CD4-positive, alpha-beta T cell (primary cell): ENCODE results near the gene SEMA6D. TPM values are rescaled to one million over a fixed set of nuclear protein-coding genes. Genes with fewer than 3 reads are reported as not detected.

Experiments used
- ATAC-seq: fragments of 200-7000 bp; cut with Tn5 transposase; one replicate; pipeline ENCODE4 v1.10.0; 2022; ENCODE audit warnings: mild to moderate bottlenecking; ENCODE audit not compliant: poor library complexity
- CTCF ChIA-PET: fragments of 350-600 bp; sonication (Branson Sonifier 250); formaldehyde crosslinking; loops from one replicate; lab custom pipeline; 2021; ENCODE audit warnings: antibody characterized with exemption, inconsistent platforms; lab: Charles Lee
- POLR2A ChIA-PET: fragments of 350-600 bp; sonication (Branson Sonifier 250); formaldehyde crosslinking; loops from one replicate; lab custom pipeline; 2021; ENCODE audit warnings: antibody characterized with exemption, inconsistent platforms; lab: Charles Lee
- DNase-seq, 14 experiments: peaks; one replicate each; pipeline ENCODE4 v3.0.0-alpha.2; 2013 to 2020; ENCODE audit warnings: mixed read lengths in 2 of 14
- H3K27ac ChIP-seq, 2 donors: one replicate each; pipeline versions ENCODE4 v1.5.1 to v1.7.0; 2013; ENCODE audit warnings: low read length in 2 of 2, low read depth in 1 of 2, mild to moderate bottlenecking in 1 of 2
- H3K27me3 ChIP-seq, 2 experiments: 1 replicate in 1 of 2; 2 replicates in 1 of 2; pipeline versions ENCODE4 v1.6.1 to v1.7.0; 2013; ENCODE audit warnings: low read length in 2 of 2, control low read depth in 1 of 2, mild to moderate bottlenecking in 1 of 2, moderate library complexity in 1 of 2; ENCODE audit not compliant: insufficient read depth in 2 of 2, control insufficient read depth in 1 of 2
- H3K36me3 ChIP-seq: one replicate; pipeline ENCODE4 v1.6.1; 2013; ENCODE audit warnings: low read length, control low read depth; ENCODE audit not compliant: insufficient read depth
- H3K4me1 ChIP-seq: one replicate; pipeline ENCODE4 v1.6.1; 2013; ENCODE audit warnings: low read length, control low read depth; ENCODE audit not compliant: insufficient read depth
- H3K4me3 ChIP-seq: one replicate; pipeline ENCODE4 v1.5.1; 2013; ENCODE audit warnings: mild to moderate bottlenecking, low read length, moderate library complexity
- H3K9me3 ChIP-seq, 2 experiments: 1 replicate in 1 of 2; 2 replicates in 1 of 2; pipeline versions ENCODE4 v1.6.1 to v1.7.0; 2013; ENCODE audit warnings: low read length in 2 of 2, mild to moderate bottlenecking in 2 of 2, control low read depth in 1 of 2, moderate library complexity in 1 of 2; ENCODE audit not compliant: control insufficient read depth in 1 of 2, insufficient read depth in 1 of 2
- H3K27ac Mint-ChIP-seq: one replicate; pipeline ENCODE4 v1.8.0; 2020; ENCODE audit warnings: mixed read lengths
- H3K27me3 Mint-ChIP-seq: one replicate; pipeline ENCODE4 v1.8.0; 2021; ENCODE audit warnings: mixed read lengths
- H3K36me3 Mint-ChIP-seq: one replicate; pipeline ENCODE4 v1.8.0; 2021; ENCODE audit warnings: low read depth, mixed read lengths
- H3K4me1 Mint-ChIP-seq: one replicate; pipeline ENCODE4 v1.8.0; 2021; ENCODE audit warnings: low read depth, mixed read lengths
- H3K4me3 Mint-ChIP-seq: one replicate; pipeline ENCODE4 v1.8.0; 2020; ENCODE audit warnings: mild to moderate bottlenecking, mixed read lengths
- H3K9me3 Mint-ChIP-seq: one replicate; pipeline ENCODE4 v1.8.0; 2020; ENCODE audit warnings: mixed read lengths
- intact Hi-C, 2 experiments: fragments of 100-400 bp; cut with DNase I in 1 of 2; cut with micrococcal nuclease in 1 of 2; formaldehyde crosslinking; loops; one replicate each; pipeline versions ENCODE4 v1.15.1 to v1.9.0; 2023 to 2025; cut with DNase I, micrococcal nuclease
- total RNA-seq, 174 experiments: library from RNA in 2 of 174; stranded (reverse) in 2 of 174; gene quantifications; one replicate each; pipeline ENCODE4 v1.2.3 and lab custom pipeline; 2021 to 2026
- TF ChIP-seq, protein P1 (sequence below): fragments of 200-600 bp; IDR thresholded peaks from one replicate; pipeline ENCODE4 v1.8.0; 2022; ENCODE audit warnings: antibody characterized with exemption, mild to moderate bottlenecking

SEMA6D gene
- total RNA-seq, 2 experiments from 2014 or later, result not detected

DNA sequence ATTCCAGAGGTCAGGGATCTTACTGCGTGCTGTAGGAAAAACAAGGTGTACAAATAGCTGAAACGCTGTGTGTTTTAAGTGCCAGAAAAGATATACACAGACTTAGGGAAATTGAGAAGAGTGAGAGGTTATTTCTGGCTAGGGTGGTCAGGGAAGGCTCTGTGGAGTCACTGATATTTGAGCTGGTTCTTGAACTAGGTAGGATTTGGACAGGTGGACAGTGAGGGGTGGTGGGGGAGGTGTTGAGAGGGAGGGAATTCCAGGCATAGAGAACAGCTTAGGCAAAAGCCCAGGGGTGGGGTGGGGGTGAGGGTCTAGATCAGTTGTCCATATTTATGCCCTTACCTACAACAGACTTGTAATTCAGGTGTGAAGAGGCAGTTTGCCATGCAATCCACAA, 7.0 kb downstream of the SEMA6D start:
- H3K27me3 Mint-ChIP-seq, result peaks cover 45% of the 10 kb centered on the region

DNA sequence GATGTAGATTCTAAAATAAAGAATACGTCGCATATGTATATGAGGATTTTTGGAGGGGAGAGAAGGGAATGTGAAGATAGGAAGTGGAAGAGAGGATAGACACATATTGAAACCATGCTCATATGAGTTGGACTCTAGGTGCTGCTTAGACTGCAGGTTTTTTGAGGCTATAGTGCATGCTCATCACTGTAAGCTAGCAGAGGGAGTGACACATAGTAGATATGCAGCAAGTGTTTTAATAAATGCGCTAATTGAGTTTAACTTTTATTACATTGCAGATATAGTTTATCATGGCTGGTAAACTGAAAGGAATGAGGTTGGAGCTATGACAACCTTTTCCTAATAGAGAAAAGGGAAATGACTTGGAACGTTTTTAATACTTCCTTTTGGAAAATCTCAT, 7.7 kb downstream of the SEMA6D start:
- H3K27me3 Mint-ChIP-seq, result peaks cover 39% of the 10 kb centered on the region
- H3K9me3 Mint-ChIP-seq, result no peaks in the 10 kb centered on the region
- H3K27ac Mint-ChIP-seq, result no peak overlapping the region
- no peaks in the 10 kb centered on the region for H3K36me3 ChIP-seq
- H3K9me3 ChIP-seq, result peaks cover 0 to under 1% of the 10 kb centered on the region in 2 experiments
- DNase-seq, result no peak
- H3K27me3 ChIP-seq, result peaks cover 0 to 14% of the 10 kb centered on the region in 2 experiments
- no peak for ATAC-seq
- H3K4me3 Mint-ChIP-seq, result no peak overlapping the region
- POLR2A ChIA-PET, result no interaction called here
- intact Hi-C loops, result no loop called here
- H3K4me3 ChIP-seq, result no peak overlapping the region
- no peak overlapping the region for H3K27ac ChIP-seq
- no peaks in the 10 kb centered on the region for H3K36me3 Mint-ChIP-seq
- CTCF ChIA-PET, result no interaction called here
- TF ChIP-seq, protein P1, sequence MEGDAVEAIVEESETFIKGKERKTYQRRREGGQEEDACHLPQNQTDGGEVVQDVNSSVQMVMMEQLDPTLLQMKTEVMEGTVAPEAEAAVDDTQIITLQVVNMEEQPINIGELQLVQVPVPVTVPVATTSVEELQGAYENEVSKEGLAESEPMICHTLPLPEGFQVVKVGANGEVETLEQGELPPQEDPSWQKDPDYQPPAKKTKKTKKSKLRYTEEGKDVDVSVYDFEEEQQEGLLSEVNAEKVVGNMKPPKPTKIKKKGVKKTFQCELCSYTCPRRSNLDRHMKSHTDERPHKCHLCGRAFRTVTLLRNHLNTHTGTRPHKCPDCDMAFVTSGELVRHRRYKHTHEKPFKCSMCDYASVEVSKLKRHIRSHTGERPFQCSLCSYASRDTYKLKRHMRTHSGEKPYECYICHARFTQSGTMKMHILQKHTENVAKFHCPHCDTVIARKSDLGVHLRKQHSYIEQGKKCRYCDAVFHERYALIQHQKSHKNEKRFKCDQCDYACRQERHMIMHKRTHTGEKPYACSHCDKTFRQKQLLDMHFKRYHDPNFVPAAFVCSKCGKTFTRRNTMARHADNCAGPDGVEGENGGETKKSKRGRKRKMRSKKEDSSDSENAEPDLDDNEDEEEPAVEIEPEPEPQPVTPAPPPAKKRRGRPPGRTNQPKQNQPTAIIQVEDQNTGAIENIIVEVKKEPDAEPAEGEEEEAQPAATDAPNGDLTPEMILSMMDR, result no peak
- H3K4me1 Mint-ChIP-seq, result no peaks in the 10 kb centered on the region
- H3K4me1 ChIP-seq, result no peaks in the 10 kb centered on the region

More for the DNA sequence above, 7.0 kb downstream of the SEMA6D start:
- Mint-ChIP-seq H3K9me3 (no peaks in the 10 kb centered on the region), H3K4me1 (no peaks in the 10 kb centered on the region), H3K4me3 (no peak overlapping the region), H3K27ac (no peak overlapping the region), H3K36me3 (no peaks in the 10 kb centered on the region)
- H3K27me3 ChIP-seq, result peaks cover 0 to 21% of the 10 kb centered on the region in 2 experiments
- no peak overlapping the region for H3K27ac ChIP-seq
- H3K9me3 ChIP-seq, result no peaks in the 10 kb centered on the region
- ATAC-seq (no peak), DNase-seq (no peak)
- H3K4me1 ChIP-seq, result no peaks in the 10 kb centered on the region
- intact Hi-C loops, result no loop called here
- no peaks in the 10 kb centered on the region for H3K36me3 ChIP-seq
- ChIA-PET POLR2A (no interaction called here), CTCF (no interaction called here)
- TF ChIP-seq, protein P1, result no peak
- no peak overlapping the region for H3K4me3 ChIP-seq

DNA sequence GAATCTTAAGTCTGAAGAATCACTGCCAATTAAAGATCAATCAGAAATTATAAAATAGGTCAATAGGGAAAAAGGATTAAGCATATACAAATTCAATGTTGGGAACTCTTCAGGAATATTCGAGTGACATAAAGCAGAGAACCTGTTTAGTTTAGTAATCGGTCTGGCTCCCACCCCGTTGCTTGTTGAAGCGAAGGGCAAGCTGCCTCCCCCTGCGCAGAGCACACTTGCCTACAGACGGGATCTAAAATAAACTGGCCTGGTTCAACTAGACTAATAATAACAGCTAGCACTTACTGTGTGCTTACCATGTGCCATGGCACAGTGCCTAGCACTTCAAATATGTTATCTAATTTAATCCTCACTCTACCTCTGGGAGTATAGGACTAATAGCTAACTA, 8.6 kb downstream of the SEMA6D start:
- Mint-ChIP-seq H3K9me3 (no peaks in the 10 kb centered on the region), H3K4me3 (no peak overlapping the region), H3K27me3 (peaks cover 32% of the 10 kb centered on the region), H3K27ac (no peak overlapping the region), H3K4me1 (no peaks in the 10 kb centered on the region), H3K36me3 (no peaks in the 10 kb centered on the region)
- ChIA-PET CTCF (no interaction called here), POLR2A (no interaction called here)
- H3K27ac ChIP-seq, result no peak overlapping the region
- intact Hi-C loops, result no loop called here
- peaks cover 0 to 5% of the 10 kb centered on the region in 2 experiments for H3K27me3 ChIP-seq
- H3K4me3 ChIP-seq, result no peak overlapping the region
- H3K36me3 ChIP-seq, result no peaks in the 10 kb centered on the region
- H3K4me1 ChIP-seq, result no peaks in the 10 kb centered on the region
- no peak for DNase-seq
- H3K9me3 ChIP-seq, result peaks cover 0 to 7% of the 10 kb centered on the region in 2 experiments
- ATAC-seq, result no peak
- TF ChIP-seq, protein P1, result no peak
